GM18873 (cell line): ENCODE results near the gene GNAT3.

Source experiments
- ATAC-seq: cut with Tn5 transposase; IDR thresholded peaks from one replicate; pipeline ENCODE4 v1.9.1; 2021; ENCODE audit warnings: mild to moderate bottlenecking, moderate library complexity, moderate number of reproducible peaks; ENCODE audit not compliant: unreplicated experiment, low FRiP score

GNAT3 gene

GRCh38 chr7:80511964-80512363 is at the start of gene GNAT3:
TSS of gene GNAT3 (minus strand) at chr7:80512064. CDS start at chr7:80511926, 138 bp downstream.
- no peak for ATAC-seq

GRCh38 chr7:80558116-80558515 is 46.3 kb upstream of the GNAT3 start:
- ATAC-seq: no peak

GRCh38 chr7:80552031-80552694 is 40.3 kb upstream of the GNAT3 start:
- ATAC-seq: no peak

- no peak for ATAC-seq
Measured at GRCh38 chr7:80550005-80550404, 38.1 kb upstream of the GNAT3 start.

GRCh38 chr7:80548840-80549530 is 37.1 kb upstream of the GNAT3 start:
- no peak for ATAC-seq

- no peak for ATAC-seq
Measured at GRCh38 chr7:80542398-80542797, 30.5 kb upstream of the GNAT3 start.

- no peak for ATAC-seq
Measured at GRCh38 chr7:80540836-80541235, 29.0 kb upstream of the GNAT3 start.

GRCh38 chr7:80537091-80537490 is 25.2 kb upstream of the GNAT3 start:
- no peak for ATAC-seq

GRCh38 chr7:80536426-80536825 is 24.6 kb upstream of the GNAT3 start:
- ATAC-seq: no peak

GRCh38 chr7:80533287-80533686 is 21.4 kb upstream of the GNAT3 start:
- ATAC-seq: no peak

- ATAC-seq: no peak
Measured at GRCh38 chr7:80532153-80532552, 20.3 kb upstream of the GNAT3 start.

- ATAC-seq: no peak
Measured at GRCh38 chr7:80530136-80530535, 18.3 kb upstream of the GNAT3 start.

- no peak for ATAC-seq
Measured at GRCh38 chr7:80529362-80529761, 17.5 kb upstream of the GNAT3 start.

- no peak for ATAC-seq
Measured at GRCh38 chr7:80528689-80529088, 16.8 kb upstream of the GNAT3 start.

GRCh38 chr7:80526472-80526871 is 14.6 kb upstream of the GNAT3 start:
- no peak for ATAC-seq

GRCh38 chr7:80524693-80525092 is 12.8 kb upstream of the GNAT3 start:
- ATAC-seq: no peak

- ATAC-seq: no peak
Measured at GRCh38 chr7:80521809-80522208, 9.9 kb upstream of the GNAT3 start.

GRCh38 chr7:80520199-80520598 is 8.3 kb upstream of the GNAT3 start:
- ATAC-seq: no peak

GRCh38 chr7:80517282-80517747 is 5.5 kb upstream of the GNAT3 start:
- no peak for ATAC-seq

- no peak for ATAC-seq
Measured at GRCh38 chr7:80515298-80515697, 3.4 kb upstream of the GNAT3 start.

GRCh38 chr7:80510021-80510420 is 1.8 kb downstream of the GNAT3 start:
- no peak for ATAC-seq

GRCh38 chr7:80508440-80508839 is 3.4 kb downstream of the GNAT3 start:
- ATAC-seq: no peak
